Astrocyte (in vitro differentiated cells and primary cell): ENCODE measurements around the gene RXRB. TPM values are rescaled to one million over a fixed set of nuclear protein-coding genes. Genes with fewer than 3 reads are reported as not detected.

Experiments used
- DNase-seq: peaks from one replicate; pipeline ENCODE4 v3.0.0-alpha.2; 2010; ENCODE audit warnings: low read depth
- FAIRE-seq: peaks from 2 replicates; lab custom pipeline; 2011; peaks lifted over from hg19 to GRCh38; lab: Jason Lieb, UNC
- H2AFZ ChIP-seq: 2 replicates; pipeline ENCODE4 v1.6.0; 2012; ENCODE audit warnings: low read depth, low read length, inconsistent platforms
- H3K27ac ChIP-seq: 2 replicates; pipeline ENCODE4 v1.5.1; 2011; ENCODE audit warnings: low read depth, low read length, inconsistent platforms
- H3K27me3 ChIP-seq: 2 replicates; pipeline ENCODE4 v1.6.0; 2011; ENCODE audit warnings: low read length, inconsistent platforms; ENCODE audit not compliant: insufficient read depth
- H3K36me3 ChIP-seq: 2 replicates; pipeline ENCODE4 v1.5.1; 2011; ENCODE audit warnings: low read length, inconsistent platforms; ENCODE audit not compliant: insufficient read depth
- H3K4me1 ChIP-seq: 2 replicates; pipeline ENCODE4 v1.5.1; 2011; ENCODE audit warnings: low read length, inconsistent platforms; ENCODE audit not compliant: insufficient read depth
- H3K4me2 ChIP-seq: 2 replicates; pipeline ENCODE4 v1.6.0; 2012; ENCODE audit warnings: low read length, inconsistent platforms
- H3K4me3 ChIP-seq: 2 replicates; pipeline ENCODE4 v1.5.1; 2011; ENCODE audit warnings: low read depth, mild to moderate bottlenecking, low read length, inconsistent platforms; ENCODE audit not compliant: insufficient read depth
- H3K79me2 ChIP-seq: 2 replicates; pipeline ENCODE4 v1.6.0; 2012; ENCODE audit warnings: mild to moderate bottlenecking, low read length, inconsistent platforms; ENCODE audit not compliant: insufficient read depth
- H3K9ac ChIP-seq: 2 replicates; pipeline ENCODE4 v1.6.0; 2012; ENCODE audit warnings: mild to moderate bottlenecking, low read length, inconsistent platforms
- H3K9me3 ChIP-seq: 2 replicates; pipeline ENCODE4 v1.5.1; 2012; ENCODE audit warnings: low read depth, mild to moderate bottlenecking, low read length, inconsistent platforms; ENCODE audit not compliant: insufficient read depth
- H4K20me1 ChIP-seq: 2 replicates; pipeline ENCODE4 v1.6.0; 2012; ENCODE audit warnings: low read length, inconsistent platforms; ENCODE audit not compliant: insufficient read depth
- H3K27ac Mint-ChIP-seq: one replicate; pipeline ENCODE4 v1.8.0; 2021; ENCODE audit warnings: mild to moderate bottlenecking, mixed read lengths; ENCODE audit not compliant: unreplicated experiment
- H3K27me3 Mint-ChIP-seq: one replicate; pipeline ENCODE4 v1.8.0; 2021; ENCODE audit warnings: low read depth, mixed read lengths; ENCODE audit not compliant: unreplicated experiment
- H3K36me3 Mint-ChIP-seq: one replicate; pipeline ENCODE4 v1.8.0; 2021; ENCODE audit warnings: low read depth, mixed read lengths; ENCODE audit not compliant: unreplicated experiment
- H3K4me1 Mint-ChIP-seq: one replicate; pipeline ENCODE4 v1.8.0; 2021; ENCODE audit warnings: low read depth, mixed read lengths; ENCODE audit not compliant: unreplicated experiment
- H3K4me3 Mint-ChIP-seq: one replicate; pipeline ENCODE4 v1.8.0; 2021; ENCODE audit warnings: mild to moderate bottlenecking, moderate library complexity, mixed read lengths; ENCODE audit not compliant: unreplicated experiment
- H3K9me3 Mint-ChIP-seq: one replicate; pipeline ENCODE4 v1.8.0; 2021; ENCODE audit warnings: mild to moderate bottlenecking, mixed read lengths; ENCODE audit not compliant: unreplicated experiment
- EZH2 ChIP-seq: IDR thresholded peaks from 2 replicates; pipeline ENCODE4 v1.6.1; 2012; ENCODE audit warnings: mild to moderate bottlenecking, low read length, inconsistent platforms; ENCODE audit not compliant: insufficient read depth
- total RNA-seq: library from RNA; stranded (reverse); gene quantifications from 2 replicates; pipeline ENCODE4 v1.2.1, GENCODE V29; 2021
- TF ChIP-seq, protein P1 (sequence below): IDR thresholded peaks from 2 replicates; pipeline ENCODE4 v1.5.1; 2011; ENCODE audit warnings: low read depth, mild to moderate bottlenecking, inconsistent platforms, low read length, moderate library complexity; ENCODE audit not compliant: insufficient read depth

RXRB gene
- total RNA-seq, 1 donor from 2014 or later: 34.0 TPM

GRCh38 chr6:33217246-33217645 is 16.8 kb upstream of the RXRB start:
- Histone ChIP-seq H3K79me2 (no peaks in the 10 kb centered on the region), H3K9ac (no peak overlapping the region), H3K27ac (no peak overlapping the region), H3K4me3 (no peak overlapping the region), H3K4me1 (peaks cover 4% of the 10 kb centered on the region), H3K36me3 (no peaks in the 10 kb centered on the region), H3K4me2 (no peak overlapping the region), H2AFZ (no peak overlapping the region), H4K20me1 (no peaks in the 10 kb centered on the region), H3K27me3 (peaks cover 3% of the 10 kb centered on the region), H3K9me3 (no peaks in the 10 kb centered on the region)
- no peak overlapping the region for H3K4me3 Mint-ChIP-seq
- H3K27me3 Mint-ChIP-seq: peaks cover 49% of the 10 kb centered on the region
- no peak overlapping the region for H3K27ac Mint-ChIP-seq
- TF ChIP-seq, protein P1, sequence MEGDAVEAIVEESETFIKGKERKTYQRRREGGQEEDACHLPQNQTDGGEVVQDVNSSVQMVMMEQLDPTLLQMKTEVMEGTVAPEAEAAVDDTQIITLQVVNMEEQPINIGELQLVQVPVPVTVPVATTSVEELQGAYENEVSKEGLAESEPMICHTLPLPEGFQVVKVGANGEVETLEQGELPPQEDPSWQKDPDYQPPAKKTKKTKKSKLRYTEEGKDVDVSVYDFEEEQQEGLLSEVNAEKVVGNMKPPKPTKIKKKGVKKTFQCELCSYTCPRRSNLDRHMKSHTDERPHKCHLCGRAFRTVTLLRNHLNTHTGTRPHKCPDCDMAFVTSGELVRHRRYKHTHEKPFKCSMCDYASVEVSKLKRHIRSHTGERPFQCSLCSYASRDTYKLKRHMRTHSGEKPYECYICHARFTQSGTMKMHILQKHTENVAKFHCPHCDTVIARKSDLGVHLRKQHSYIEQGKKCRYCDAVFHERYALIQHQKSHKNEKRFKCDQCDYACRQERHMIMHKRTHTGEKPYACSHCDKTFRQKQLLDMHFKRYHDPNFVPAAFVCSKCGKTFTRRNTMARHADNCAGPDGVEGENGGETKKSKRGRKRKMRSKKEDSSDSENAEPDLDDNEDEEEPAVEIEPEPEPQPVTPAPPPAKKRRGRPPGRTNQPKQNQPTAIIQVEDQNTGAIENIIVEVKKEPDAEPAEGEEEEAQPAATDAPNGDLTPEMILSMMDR: no peak
- TF ChIP-seq EZH2: no peak
- FAIRE-seq (no peak), DNase-seq (no peak)
- H3K4me1 Mint-ChIP-seq: peaks cover 6% of the 10 kb centered on the region
- H3K36me3 Mint-ChIP-seq: peaks cover 2% of the 10 kb centered on the region
- H3K9me3 Mint-ChIP-seq: peaks cover 4% of the 10 kb centered on the region

DNA sequence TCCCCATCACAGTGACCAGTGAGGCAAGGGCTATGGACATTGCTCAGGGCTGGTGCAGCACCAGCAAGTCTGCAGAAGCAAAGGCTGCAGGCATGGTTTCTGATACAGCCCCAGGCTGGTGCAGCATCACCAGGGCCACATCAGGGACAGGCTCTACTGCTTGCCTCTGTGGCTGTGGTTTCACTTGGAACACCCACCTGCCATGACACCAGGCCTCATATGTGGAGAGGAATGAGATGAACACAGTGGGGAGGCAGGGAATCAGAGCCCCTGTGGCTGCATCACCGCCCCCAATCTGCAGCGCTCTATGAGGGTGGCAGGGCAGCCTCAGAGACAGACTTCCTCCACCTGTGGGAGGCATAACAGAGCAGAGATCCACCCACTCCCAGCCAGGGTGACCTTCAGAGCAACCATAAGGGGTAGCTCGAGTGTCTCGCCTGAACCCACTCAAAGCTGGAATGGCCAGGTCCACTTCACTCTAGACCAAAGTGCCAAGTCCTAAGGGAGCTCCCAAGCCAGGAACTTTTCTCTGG is 15.7 kb upstream of the RXRB start:
- no peaks in the 10 kb centered on the region for H3K36me3 ChIP-seq
- H3K79me2 ChIP-seq: no peaks in the 10 kb centered on the region
- H4K20me1 ChIP-seq: no peaks in the 10 kb centered on the region
- H3K27ac ChIP-seq: no peak overlapping the region
- FAIRE-seq (no peak), DNase-seq (no peak)
- Mint-ChIP-seq H3K4me3 (no peak overlapping the region), H3K9me3 (peaks cover 2% of the 10 kb centered on the region), H3K36me3 (peaks cover 2% of the 10 kb centered on the region), H3K27me3 (peaks cover 41% of the 10 kb centered on the region), H3K27ac (no peak overlapping the region), H3K4me1 (peaks cover 6% of the 10 kb centered on the region)
- TF ChIP-seq EZH2: no peak
- TF ChIP-seq, protein P1: no peak
- no peaks in the 10 kb centered on the region for H3K27me3 ChIP-seq
- no peaks in the 10 kb centered on the region for H3K9me3 ChIP-seq
- H2AFZ ChIP-seq: no peak overlapping the region
- H3K9ac ChIP-seq: no peak overlapping the region
- no peak overlapping the region for H3K4me2 ChIP-seq
- peaks cover 4% of the 10 kb centered on the region for H3K4me1 ChIP-seq
- no peak overlapping the region for H3K4me3 ChIP-seq
